ENCODE data around the gene RNPC3.

The RNPC3 gene, protein sequence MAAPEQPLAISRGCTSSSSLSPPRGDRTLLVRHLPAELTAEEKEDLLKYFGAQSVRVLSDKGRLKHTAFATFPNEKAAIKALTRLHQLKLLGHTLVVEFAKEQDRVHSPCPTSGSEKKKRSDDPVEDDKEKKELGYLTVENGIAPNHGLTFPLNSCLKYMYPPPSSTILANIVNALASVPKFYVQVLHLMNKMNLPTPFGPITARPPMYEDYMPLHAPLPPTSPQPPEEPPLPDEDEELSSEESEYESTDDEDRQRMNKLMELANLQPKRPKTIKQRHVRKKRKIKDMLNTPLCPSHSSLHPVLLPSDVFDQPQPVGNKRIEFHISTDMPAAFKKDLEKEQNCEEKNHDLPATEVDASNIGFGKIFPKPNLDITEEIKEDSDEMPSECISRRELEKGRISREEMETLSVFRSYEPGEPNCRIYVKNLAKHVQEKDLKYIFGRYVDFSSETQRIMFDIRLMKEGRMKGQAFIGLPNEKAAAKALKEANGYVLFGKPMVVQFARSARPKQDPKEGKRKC

DNA sequence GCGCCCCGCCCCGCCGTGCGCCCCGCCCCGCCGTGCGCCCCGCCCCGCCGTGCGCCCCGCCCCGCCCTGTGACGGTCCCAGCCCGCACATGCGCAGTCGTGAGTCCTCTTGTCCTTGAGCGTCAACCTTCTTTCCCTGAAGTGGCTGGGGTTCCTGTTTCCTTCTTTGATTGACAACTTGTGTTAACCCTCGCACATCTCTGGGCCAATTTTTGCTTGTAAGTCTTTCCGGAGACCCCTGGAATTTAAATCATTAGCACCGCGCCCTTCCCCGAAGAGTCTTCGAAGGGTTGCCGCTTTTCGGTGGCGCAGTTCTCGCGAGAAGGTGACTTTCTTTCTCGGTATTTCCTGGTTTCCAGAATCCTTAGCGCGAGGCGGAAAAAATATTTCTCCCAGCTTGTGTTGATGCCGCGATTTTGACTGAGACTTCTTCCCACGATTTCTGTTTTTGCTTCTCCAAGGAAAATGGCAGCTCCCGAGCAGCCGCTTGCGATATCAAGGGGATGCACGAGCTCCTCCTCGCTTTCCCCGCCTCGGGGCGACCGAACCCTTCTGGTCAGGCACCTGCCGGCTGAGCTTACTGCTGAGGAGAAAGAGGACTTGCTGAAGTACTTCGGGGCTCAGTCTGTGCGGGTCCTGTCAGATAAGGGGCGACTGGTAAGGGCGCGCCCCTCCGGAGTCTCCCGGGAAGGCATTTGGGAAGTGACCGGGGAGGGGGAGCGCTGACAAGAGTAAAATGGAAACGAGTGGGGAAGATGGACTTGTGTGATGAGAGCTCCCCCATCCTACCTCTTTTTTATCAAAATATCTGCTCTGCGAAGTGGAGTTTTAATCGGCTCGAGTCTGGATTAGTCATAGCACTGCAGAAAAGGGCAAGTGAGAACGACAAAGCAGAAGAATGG lies at the start of gene RNPC3:
TSS of gene RNPC3 (plus strand) at position 93 of the 901 bp plus-strand sequence. CDS start at position 465, 372 bp downstream.
- no peak for TF ChIP-seq POLR2A (IDR thresholded peaks at IDR 0.05; ENCODE audit: low read depth, low read length)
- DNase-seq (ENCODE audit: insufficient read length, low spot score) (peak; percentile 43), FAIRE-seq (peak; percentile 87)

DNA sequence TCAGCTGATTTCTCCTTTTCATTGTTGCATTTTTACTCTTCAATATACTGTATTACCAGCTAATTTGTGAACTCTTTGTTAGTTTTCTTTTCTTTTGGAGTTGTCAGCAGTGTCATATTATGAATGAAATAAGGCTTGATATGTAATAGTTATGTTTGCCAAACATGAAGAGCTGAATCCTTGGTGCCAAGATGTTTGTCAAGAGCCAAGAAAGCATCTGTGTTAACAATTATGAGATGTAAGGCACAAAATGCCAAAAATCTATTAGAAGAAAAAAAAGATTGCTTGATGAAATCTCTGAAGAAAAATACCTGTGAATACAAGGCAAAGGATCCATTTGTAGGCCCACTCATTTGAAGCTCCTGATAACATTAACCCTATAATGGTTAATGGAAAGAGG lies 48.4 kb upstream of the RNPC3 start:
- DNase-seq (ENCODE audit: insufficient read length, low spot score) (no peak), FAIRE-seq (no peak)
- no peak for TF ChIP-seq POLR2A (IDR thresholded peaks at IDR 0.05; ENCODE audit: low read depth, low read length)

DNA sequence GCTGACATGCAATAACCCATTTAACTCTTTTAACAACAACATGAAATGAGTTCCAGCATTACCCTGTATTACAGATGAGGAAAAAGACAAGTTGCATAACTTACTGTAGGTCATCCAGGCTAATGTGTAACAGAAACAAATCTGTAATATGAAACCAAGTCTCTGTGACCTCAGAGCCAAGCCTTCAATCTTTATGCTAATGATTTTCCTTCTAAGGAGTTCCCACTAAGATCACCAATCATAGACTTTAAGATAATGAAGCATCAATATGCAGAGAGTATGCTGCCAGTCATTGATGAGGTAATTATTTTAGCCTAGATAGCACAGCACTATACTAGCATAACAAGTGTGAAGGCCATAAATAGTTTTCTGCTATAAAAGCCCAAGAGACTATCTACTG lies 35.6 kb upstream of the RNPC3 start:
- no peak for TF ChIP-seq POLR2A (IDR thresholded peaks at IDR 0.05; ENCODE audit: low read depth, low read length)
- DNase-seq (ENCODE audit: insufficient read length, low spot score) (no peak), FAIRE-seq (no peak)

DNA sequence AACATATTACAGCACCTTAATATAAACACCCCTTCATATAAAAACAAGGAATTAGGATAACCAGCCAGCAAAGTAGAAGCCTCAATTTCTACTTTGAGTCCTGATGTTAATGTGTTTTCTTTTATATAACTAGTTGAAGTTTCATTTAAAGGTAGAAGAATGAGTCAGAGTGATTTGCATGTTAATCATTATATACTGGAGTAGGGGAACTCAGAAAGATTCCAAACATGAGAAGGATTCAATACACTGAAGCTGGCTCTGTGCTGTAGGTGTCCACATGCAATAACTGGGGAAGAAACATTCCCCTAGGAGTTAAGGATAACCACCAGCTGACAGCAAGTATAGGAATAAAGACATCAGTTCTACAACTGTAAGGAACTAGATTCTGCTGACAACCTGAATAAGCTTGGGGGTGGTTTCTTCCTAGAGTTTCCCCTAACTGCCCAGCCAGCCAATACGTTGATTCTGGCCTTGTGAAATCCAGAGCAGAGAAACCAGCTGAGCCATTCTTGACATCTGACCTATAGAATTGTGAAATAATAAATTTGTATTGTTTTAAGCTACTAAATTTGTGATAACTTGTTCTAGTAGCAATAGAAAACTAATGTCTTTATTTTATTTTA lies 33.4 kb upstream of the RNPC3 start:
- FAIRE-seq: no peak

DNA sequence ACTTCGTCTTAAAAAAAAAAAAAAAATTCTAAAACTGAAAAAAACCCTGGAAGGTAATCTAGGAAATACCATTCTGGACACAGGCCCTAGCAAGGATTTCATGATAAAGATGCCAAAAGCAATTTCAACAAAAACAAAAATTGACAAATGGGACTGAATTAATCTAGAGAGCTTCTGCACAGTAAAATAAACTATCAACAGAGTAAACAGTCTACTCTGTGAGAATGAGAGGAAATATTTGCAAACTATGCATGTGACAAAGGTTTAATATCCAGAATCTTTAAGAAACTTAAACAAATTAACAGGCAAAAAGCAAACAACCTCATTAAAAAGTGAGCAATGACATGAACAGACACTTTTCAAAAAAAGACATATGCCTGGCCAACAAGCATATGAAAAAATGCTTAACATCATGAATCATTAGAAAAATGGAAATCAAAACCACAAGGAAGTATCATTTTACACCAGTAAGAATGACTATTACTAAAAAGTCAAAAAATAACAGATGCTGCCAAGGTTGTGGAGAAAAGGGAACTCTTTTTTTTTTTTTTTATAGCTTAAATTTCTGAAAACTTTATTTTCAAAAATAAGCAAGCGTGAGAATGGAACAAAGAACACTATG lies 29.4 kb upstream of the RNPC3 start:
- DNase-seq (ENCODE audit: insufficient read length, low spot score) (no peak), FAIRE-seq (peak; percentile 33)
- no peak for TF ChIP-seq POLR2A (IDR thresholded peaks at IDR 0.05; ENCODE audit: low read depth, low read length)

More for the DNA sequence above, 33.4 kb upstream of the RNPC3 start:
- DNase-seq (ENCODE audit: insufficient read length, low spot score): no peak
- TF ChIP-seq POLR2A (IDR thresholded peaks at IDR 0.05; ENCODE audit: low read depth, low read length): no peak

DNA sequence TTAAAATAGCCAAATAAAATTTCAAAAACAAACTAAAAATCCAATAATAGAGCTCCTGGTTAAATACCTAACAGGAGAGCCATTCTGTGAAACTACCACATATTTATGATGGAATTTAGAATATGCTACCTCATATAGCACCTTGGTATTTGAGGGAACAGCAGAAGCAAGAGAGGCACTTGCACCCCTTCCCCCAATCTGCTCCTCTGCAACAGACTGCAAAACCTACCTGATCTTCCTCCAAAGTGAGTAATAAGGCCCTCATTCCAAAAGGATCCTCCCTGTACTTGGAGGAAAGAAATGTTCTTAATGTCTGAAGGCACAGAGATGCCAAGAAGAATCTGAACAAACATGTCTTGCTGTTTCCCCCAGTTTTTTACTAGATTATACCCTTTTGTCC lies 28.1 kb upstream of the RNPC3 start:
- DNase-seq (ENCODE audit: insufficient read length, low spot score) (no peak), FAIRE-seq (no peak)
- TF ChIP-seq POLR2A (IDR thresholded peaks at IDR 0.05; ENCODE audit: low read depth, low read length): no peak

DNA sequence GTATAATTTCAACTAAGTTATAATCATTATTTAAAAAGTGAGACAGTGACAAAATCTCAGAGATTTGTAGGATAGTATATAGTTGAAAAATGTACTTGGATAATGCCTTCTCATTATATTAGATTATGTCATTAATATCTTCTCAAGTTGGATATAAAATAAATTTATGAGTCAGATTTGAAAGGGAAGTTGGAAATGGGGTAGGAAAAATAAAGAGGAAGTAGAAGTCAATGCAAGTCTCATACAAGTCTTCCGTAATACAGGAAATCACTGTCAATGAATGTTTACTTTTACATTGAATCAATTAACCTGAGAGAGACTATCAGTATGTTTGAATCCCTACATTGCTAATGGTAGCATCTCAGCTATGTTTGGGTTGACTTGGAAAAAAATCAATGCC lies 16.2 kb upstream of the RNPC3 start:
- DNase-seq (ENCODE audit: insufficient read length, low spot score): no peak

DNA sequence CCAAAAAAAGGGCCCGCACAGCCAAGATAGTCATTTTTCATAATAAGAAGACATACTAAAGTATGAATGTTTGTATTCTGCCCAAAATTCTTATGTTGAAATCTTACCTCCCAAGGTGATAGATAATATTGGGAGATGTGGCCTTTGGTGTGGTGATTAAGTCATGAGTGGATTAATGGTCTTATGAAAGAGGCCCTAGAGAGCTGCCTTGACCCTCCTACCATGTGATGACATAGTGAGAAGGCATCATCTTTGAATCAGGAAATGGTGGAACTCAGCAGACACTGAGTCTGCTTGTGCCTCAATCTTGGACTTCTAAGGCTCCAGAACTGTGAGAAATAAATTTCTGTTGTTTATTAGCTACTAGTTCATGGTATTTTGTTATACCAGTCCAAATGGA lies 11.8 kb upstream of the RNPC3 start:
- no peak for TF ChIP-seq POLR2A (IDR thresholded peaks at IDR 0.05; ENCODE audit: low read depth, low read length)
- DNase-seq (ENCODE audit: insufficient read length, low spot score): no peak
- FAIRE-seq: peak; percentile 23

More for the DNA sequence above, 16.2 kb upstream of the RNPC3 start:
- TF ChIP-seq POLR2A (IDR thresholded peaks at IDR 0.05; ENCODE audit: low read depth, low read length): no peak
- FAIRE-seq: no peak

DNA sequence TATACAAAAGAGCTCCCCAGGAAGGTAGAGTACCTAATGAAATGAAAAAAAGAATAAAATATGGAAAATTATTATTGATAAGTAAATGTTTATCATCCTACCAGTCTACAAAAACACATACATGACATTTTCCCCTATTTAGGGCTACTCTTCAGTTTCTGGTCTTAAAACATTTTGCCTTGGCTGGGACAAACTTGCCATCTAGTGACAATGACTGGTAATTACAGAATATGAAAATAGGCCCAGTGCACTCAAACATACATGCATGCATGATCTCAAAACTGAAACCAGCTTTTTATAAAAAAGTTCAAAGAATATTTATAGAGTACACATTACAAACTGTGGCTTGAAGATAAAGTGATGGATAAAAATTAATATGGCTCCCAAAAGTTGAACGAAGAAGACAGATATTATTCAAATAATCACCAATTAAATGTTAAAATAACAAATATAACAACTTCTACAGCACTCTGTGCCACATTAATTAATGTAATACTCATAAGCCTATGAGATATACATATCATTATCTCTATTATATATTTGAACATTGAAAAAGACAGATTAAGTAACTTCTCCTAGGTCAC lies 10.5 kb upstream of the RNPC3 start:
- peak; percentile 82 for FAIRE-seq
- DNase-seq (ENCODE audit: insufficient read length, low spot score): no peak
- TF ChIP-seq POLR2A (IDR thresholded peaks at IDR 0.05; ENCODE audit: low read depth, low read length): no peak

DNA sequence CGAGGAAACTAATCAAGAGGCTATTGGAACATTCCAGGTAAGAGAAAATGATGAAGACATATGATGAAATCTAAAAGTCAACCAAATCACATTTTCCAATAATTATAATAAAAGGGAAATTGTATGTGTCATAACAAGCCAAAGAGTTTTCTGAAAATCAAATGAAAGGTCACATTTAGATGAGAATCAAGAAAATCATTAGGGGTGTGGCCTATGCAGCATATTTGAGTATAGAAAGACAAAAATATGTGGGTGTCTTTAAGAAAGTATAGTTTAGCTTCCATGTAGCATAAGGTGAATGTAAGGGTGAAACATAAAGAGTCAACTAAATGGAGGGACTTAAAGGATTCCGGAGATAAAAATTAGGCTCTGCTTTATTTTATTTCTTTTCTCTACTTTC lies 9.2 kb upstream of the RNPC3 start:
- DNase-seq (ENCODE audit: insufficient read length, low spot score) (no peak), FAIRE-seq (no peak)
- TF ChIP-seq POLR2A (IDR thresholded peaks at IDR 0.05; ENCODE audit: low read depth, low read length): no peak

DNA sequence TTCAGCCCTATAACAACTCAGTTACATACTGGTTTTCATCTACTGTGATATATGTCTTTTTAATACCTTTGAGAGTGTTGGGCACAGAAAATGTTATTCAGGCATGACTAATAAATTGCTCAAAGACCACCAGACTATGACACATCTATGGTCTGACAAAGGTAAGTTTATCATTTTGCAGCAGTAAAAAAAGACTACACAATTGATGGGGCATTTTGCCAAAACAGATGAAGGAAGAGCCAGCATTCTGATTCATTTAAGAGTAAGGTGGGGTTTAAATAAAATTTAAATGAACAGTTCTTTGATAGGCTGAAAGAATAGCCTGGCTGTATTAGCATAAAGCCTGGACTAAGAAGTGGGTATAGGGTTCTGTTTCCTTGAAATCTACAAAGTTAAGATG lies 8.8 kb upstream of the RNPC3 start:
- TF ChIP-seq POLR2A (IDR thresholded peaks at IDR 0.05; ENCODE audit: low read depth, low read length): no peak
- DNase-seq (ENCODE audit: insufficient read length, low spot score): no peak
- FAIRE-seq: peak; percentile 86

DNA sequence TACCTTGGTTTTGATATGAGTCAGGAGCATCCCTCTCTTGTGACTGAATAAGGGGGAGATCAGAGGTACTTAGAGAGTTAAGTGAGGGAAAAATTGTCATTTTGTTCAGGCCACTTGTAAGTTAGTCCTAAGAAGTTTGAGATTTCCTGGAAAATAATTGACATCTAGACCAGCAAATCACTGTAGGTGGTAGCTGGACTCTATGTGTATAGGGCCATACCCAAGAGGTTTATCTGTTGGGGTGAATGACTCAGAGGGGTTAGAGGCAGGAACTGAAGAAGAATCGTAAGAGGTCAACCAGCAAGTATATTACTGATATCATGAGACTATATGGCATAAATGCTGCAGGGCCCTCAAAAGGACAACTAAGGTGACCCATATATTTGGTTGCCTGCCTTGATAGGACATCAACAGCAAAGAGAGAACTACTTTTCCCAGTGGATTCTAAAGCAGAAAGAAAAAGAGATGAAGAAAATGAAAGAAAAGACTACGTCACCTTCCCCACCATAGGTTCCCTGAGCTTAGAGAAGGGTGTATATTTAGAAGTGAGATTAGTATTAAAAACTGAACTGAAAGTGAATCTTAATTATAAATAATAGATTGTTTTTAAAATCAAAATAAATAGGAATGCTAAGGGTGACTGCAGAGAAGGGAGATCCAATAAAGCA lies 8.0 kb upstream of the RNPC3 start:
- DNase-seq (ENCODE audit: insufficient read length, low spot score) (no peak), FAIRE-seq (peak; percentile 85)
- TF ChIP-seq POLR2A (IDR thresholded peaks at IDR 0.05; ENCODE audit: low read depth, low read length): no peak

DNA sequence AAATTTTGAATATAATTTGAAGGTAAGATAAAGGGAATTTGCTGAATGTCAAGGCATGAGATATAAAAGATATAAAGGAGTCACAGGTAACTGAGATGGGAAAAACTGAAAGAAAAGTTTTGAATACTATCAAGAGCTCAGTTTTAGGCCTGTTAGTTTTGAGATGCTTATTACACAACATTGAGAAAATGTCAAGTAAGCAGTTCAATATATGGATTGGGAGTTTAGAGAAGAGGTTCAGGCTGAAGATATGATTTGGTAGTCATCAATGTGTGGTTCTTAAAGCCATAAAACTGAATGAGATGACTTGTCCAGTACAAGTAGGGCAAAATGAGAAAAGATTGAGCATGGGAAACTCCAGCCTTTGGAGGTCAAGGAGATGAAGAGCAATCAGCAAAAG lies 4.7 kb upstream of the RNPC3 start:
- DNase-seq (ENCODE audit: insufficient read length, low spot score) (no peak), FAIRE-seq (no peak)
- TF ChIP-seq POLR2A (IDR thresholded peaks at IDR 0.05; ENCODE audit: low read depth, low read length): no peak

Measured in H54 (cell line).